Measurements from ENCODE around the gene NF1. TPM values are rescaled to one million over a fixed set of nuclear protein-coding genes. Genes with fewer than 3 reads are reported as not detected.

NF1 gene
- total RNA-seq, 2 donors from 2014 or later, result 62.3 to 68.0 TPM

GRCh38 chr17:31225831-31226230, 131.1 kb downstream of the NF1 start:
- Histone ChIP-seq H3K36me3 (no peaks in the 10 kb centered on the region), H3K9me3 (no peaks in the 10 kb centered on the region), H3K4me3 (no peak overlapping the region), H3K27ac (no peak overlapping the region), H3K27me3 (replicated peaks; ENCODE audit: insufficient read depth) (no peaks in the 10 kb centered on the region), H3K4me1 (replicated peaks) (no peaks in the 10 kb centered on the region)
- WGBS, result 73% methylated on average over 2 of the region's 2 CpGs
- intact Hi-C loops (cut with DNase I), result no loop called here
- TF ChIP-seq POLR2A (IDR thresholded peaks at IDR 0.05) (no peak), CTCF (IDR thresholded peaks at IDR 0.05) (no peak), POLR2AphosphoS5 (IDR thresholded peaks at IDR 0.05) (no peak)
- DNase-seq (ENCODE audit: low spot score), result no peak

- Histone ChIP-seq H3K36me3 (no peaks in the 10 kb centered on the region), H3K27me3 (replicated peaks; ENCODE audit: insufficient read depth) (no peaks in the 10 kb centered on the region), H3K27ac (no peak overlapping the region), H3K9me3 (no peaks in the 10 kb centered on the region), H3K4me1 (replicated peaks) (no peaks in the 10 kb centered on the region), H3K4me3 (no peak overlapping the region)
- 80% methylated on average over 5 of the region's 5 CpGs for WGBS
- intact Hi-C loops (cut with DNase I), result no loop called here
- DNase-seq (ENCODE audit: low spot score), result no peak
- TF ChIP-seq POLR2AphosphoS5 (IDR thresholded peaks at IDR 0.05) (no peak), POLR2A (IDR thresholded peaks at IDR 0.05) (no peak), CTCF (IDR thresholded peaks at IDR 0.05) (no peak)
These were observed 131.6 kb downstream of the NF1 start for GRCh38 chr17:31226373-31226772.

- H3K27ac ChIP-seq, result no peak overlapping the region
- H3K36me3 ChIP-seq, result no peaks in the 10 kb centered on the region
- no peak overlapping the region for H3K4me3 ChIP-seq
- no peaks in the 10 kb centered on the region for H3K9me3 ChIP-seq
- TF ChIP-seq CTCF (IDR thresholded peaks at IDR 0.05), result no peak
- no peak for TF ChIP-seq POLR2A (IDR thresholded peaks at IDR 0.05)
- TF ChIP-seq POLR2AphosphoS5 (IDR thresholded peaks at IDR 0.05), result no peak
- DNase-seq (ENCODE audit: low spot score), result no peak
- WGBS, result 97% methylated on average over 3 of the region's 3 CpGs
- intact Hi-C loops (cut with DNase I), result no loop called here
- H3K4me1 ChIP-seq (replicated peaks), result no peaks in the 10 kb centered on the region
- no peaks in the 10 kb centered on the region for H3K27me3 ChIP-seq (replicated peaks; ENCODE audit: insufficient read depth)
These were observed 132.2 kb downstream of the NF1 start for GRCh38 chr17:31226950-31227349.

DNA sequence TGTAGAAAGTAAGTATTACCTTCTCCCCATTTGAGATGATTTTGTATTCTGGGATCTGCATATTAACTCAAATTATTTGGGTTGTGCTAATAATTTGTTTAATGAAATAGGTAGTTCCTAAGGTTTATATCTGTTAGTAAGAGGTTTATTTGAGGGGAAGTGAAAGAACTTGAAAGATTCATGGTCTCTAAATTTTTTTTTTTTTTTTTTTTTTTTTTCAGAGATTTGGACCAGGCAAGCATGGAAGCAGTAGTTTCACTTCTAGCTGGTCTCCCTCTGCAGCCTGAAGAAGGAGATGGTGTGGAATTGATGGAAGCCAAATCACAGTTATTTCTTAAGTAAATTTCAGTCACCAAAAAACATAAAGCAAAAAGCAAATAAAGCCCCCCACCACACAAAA, 137.1 kb downstream of the NF1 start:
- Histone ChIP-seq H3K27me3 (replicated peaks; ENCODE audit: insufficient read depth) (no peaks in the 10 kb centered on the region), H3K27ac (no peak overlapping the region), H3K9me3 (no peaks in the 10 kb centered on the region), H3K4me3 (no peak overlapping the region), H3K4me1 (replicated peaks) (no peaks in the 10 kb centered on the region), H3K36me3 (peaks cover 0 to 12% of the 10 kb centered on the region in 2 donors)
- TF ChIP-seq POLR2AphosphoS5 (IDR thresholded peaks at IDR 0.05) (no peak), POLR2A (IDR thresholded peaks at IDR 0.05) (no peak), CTCF (IDR thresholded peaks at IDR 0.05) (no peak)
- intact Hi-C loops (cut with DNase I), result no loop called here
- no peak for DNase-seq (ENCODE audit: low spot score)

GRCh38 chr17:31235110-31235509, 140.3 kb downstream of the NF1 start:
- WGBS, result 78% methylated on average over 4 of the region's 4 CpGs
- no peak for TF ChIP-seq POLR2A (IDR thresholded peaks at IDR 0.05)
- TF ChIP-seq POLR2AphosphoS5 (IDR thresholded peaks at IDR 0.05), result no peak
- no peak for TF ChIP-seq CTCF (IDR thresholded peaks at IDR 0.05)
- no peak overlapping the region for H3K4me3 ChIP-seq
- DNase-seq (ENCODE audit: low spot score), result no peak
- no peaks in the 10 kb centered on the region for H3K4me1 ChIP-seq (replicated peaks)
- H3K27me3 ChIP-seq (replicated peaks; ENCODE audit: insufficient read depth), result no peaks in the 10 kb centered on the region
- intact Hi-C loops (cut with DNase I), result no loop called here
- no peaks in the 10 kb centered on the region for H3K9me3 ChIP-seq
- H3K27ac ChIP-seq, result no peak overlapping the region
- peaks cover 0 to 12% of the 10 kb centered on the region in 2 donors for H3K36me3 ChIP-seq

Data from prostate gland (tissue), 2 donors.